Caco-2 (cell line): ENCODE results near the gene SPDYE4. TPM values are rescaled to one million over a fixed set of nuclear protein-coding genes. Genes with fewer than 3 reads are reported as not detected.

Source experiments
- BruUV-seq: library from RNA; stranded (reverse); fragments of 400-500 nt; replicated peaks from 2 replicates; lab custom pipeline; 2021; lab: Mats Ljungman, UMichigan
- CTCF ChIA-PET: fragments of 300-600 bp; sonication (Branson Sonifier 250); formaldehyde crosslinking; loops from one replicate; lab custom pipeline; 2022; ENCODE audit warnings: antibody characterized with exemption; lab: Charles Lee
- POLR2A ChIA-PET: fragments of 300-600 bp; sonication (Branson Sonifier 250); formaldehyde crosslinking; loops from one replicate; lab custom pipeline; 2022; ENCODE audit warnings: antibody characterized with exemption; lab: Charles Lee
- DNase-seq, 2 experiments: peaks; one replicate each; pipeline versions ENCODE4 v3.0.0 to v3.0.0-alpha.2; 2020 to 2022
- H3K27me3 ChIP-seq: replicated peaks from 2 replicates; pipeline ENCODE4 v1.6.0; 2011; ENCODE audit warnings: low read length; ENCODE audit not compliant: control insufficient read depth, insufficient read depth
- H3K36me3 ChIP-seq: 2 replicates; pipeline ENCODE4 v1.5.1; 2011; ENCODE audit warnings: low read length; ENCODE audit not compliant: control insufficient read depth, insufficient read depth
- H3K4me1 ChIP-seq: fragments of 250-450 bp; sonication (Bioruptor Pico); 2 replicates; pipeline ENCODE4 v1.5.1; 2020; ENCODE audit warnings: mild to moderate bottlenecking
- H3K4me3 ChIP-seq: 2 replicates; pipeline ENCODE4 v1.5.1; 2011; ENCODE audit warnings: low read depth, mild to moderate bottlenecking, control low read depth, low read length
- H3K9me3 ChIP-seq: fragments of 250-450 bp; sonication (Bioruptor Pico); 2 replicates; pipeline ENCODE4 v1.5.1; 2020; ENCODE audit warnings: mild to moderate bottlenecking, moderate library complexity
- H3K27ac Mint-ChIP-seq: one replicate; pipeline ENCODE4 v1.8.0; 2022; ENCODE audit warnings: mixed read lengths; ENCODE audit not compliant: unreplicated experiment
- H3K27me3 Mint-ChIP-seq: one replicate; pipeline ENCODE4 v1.8.0; 2022; ENCODE audit warnings: mixed read lengths; ENCODE audit not compliant: insufficient read depth, unreplicated experiment
- H3K36me3 Mint-ChIP-seq: one replicate; pipeline ENCODE4 v1.8.0; 2022; ENCODE audit warnings: mild to moderate bottlenecking, mixed read lengths; ENCODE audit not compliant: insufficient read depth, unreplicated experiment
- H3K4me1 Mint-ChIP-seq: one replicate; pipeline ENCODE4 v1.8.0; 2022; ENCODE audit warnings: low read depth, mixed read lengths; ENCODE audit not compliant: unreplicated experiment
- H3K4me3 Mint-ChIP-seq: one replicate; pipeline ENCODE4 v1.8.0; 2022; ENCODE audit warnings: mild to moderate bottlenecking, moderate library complexity, mixed read lengths; ENCODE audit not compliant: unreplicated experiment
- H3K9me3 Mint-ChIP-seq: one replicate; pipeline ENCODE4 v1.8.0; 2022; ENCODE audit warnings: mixed read lengths; ENCODE audit not compliant: unreplicated experiment
- CTCF ChIP-seq, 2 experiments: fragments of 200-600 bp in 1 of 2; IDR thresholded peaks; 1 replicate in 1 of 2; 2 replicates in 1 of 2; pipeline versions ENCODE4 v1.5.1 to v1.8.0; 2011 to 2022; ENCODE audit warnings: antibody characterized with exemption in 1 of 2, control low read depth in 1 of 2, inconsistent platforms in 1 of 2, low read depth in 1 of 2, low read length in 1 of 2, mild to moderate bottlenecking in 1 of 2, moderate library complexity in 1 of 2; ENCODE audit not compliant: insufficient read depth in 1 of 2, severe bottlenecking in 1 of 2, unreplicated experiment in 1 of 2
- intact Hi-C: fragments of 100-400 bp; cut with micrococcal nuclease; formaldehyde crosslinking; loops from one replicate; pipeline ENCODE4 v1.10.0; 2022; ENCODE audit not compliant: unreplicated experiment
- total RNA-seq: library from RNA; stranded (reverse); gene quantifications from 2 replicates; pipeline ENCODE4 v1.2.3, GENCODE V29; 2022

Gene SPDYE4
- total RNA-seq, 1 experiment from 2014 or later, result not detected

- TF ChIP-seq CTCF (IDR thresholded peaks at IDR 0.05; ENCODE audit: insufficient read depth in 1 of 2, low read depth in 1 of 2, low read length in 1 of 2, severe bottlenecking in 1 of 2, unreplicated experiment in 1 of 2), result no peak
- Mint-ChIP-seq H3K27ac (no peak overlapping the region), H3K36me3 (no peaks in the 10 kb centered on the region), H3K9me3 (peaks cover 8% of the 10 kb centered on the region), H3K4me1 (no peaks in the 10 kb centered on the region), H3K27me3 (no peaks in the 10 kb centered on the region), H3K4me3 (no peak overlapping the region)
- no peaks in the 10 kb centered on the region for H3K27me3 ChIP-seq
- H3K4me1 ChIP-seq, result no peaks in the 10 kb centered on the region
- no peak for DNase-seq
- H3K36me3 ChIP-seq, result no peaks in the 10 kb centered on the region
- BruUV-seq, result no TSS peak
- no peaks in the 10 kb centered on the region for H3K9me3 ChIP-seq
- intact Hi-C loops, result no loop called here
- CTCF ChIA-PET, result no interaction called here
- POLR2A ChIA-PET, result no interaction called here
- H3K4me3 ChIP-seq, result no peak overlapping the region
Measured at GRCh38 chr17:8709006-8709405, 49.3 kb downstream of the SPDYE4 start.

GRCh38 chr17:8708025-8708461, 50.3 kb downstream of the SPDYE4 start:
- H3K27me3 Mint-ChIP-seq, result no peaks in the 10 kb centered on the region
- no peak overlapping the region for H3K4me3 ChIP-seq
- intact Hi-C loops, result no loop called here
- H3K9me3 ChIP-seq, result no peaks in the 10 kb centered on the region
- no peaks in the 10 kb centered on the region for H3K4me1 ChIP-seq
- no peaks in the 10 kb centered on the region for H3K36me3 Mint-ChIP-seq
- ChIA-PET CTCF (no interaction called here), POLR2A (no interaction called here)
- no peaks in the 10 kb centered on the region for H3K36me3 ChIP-seq
- H3K4me1 Mint-ChIP-seq, result no peaks in the 10 kb centered on the region
- TF ChIP-seq CTCF (IDR thresholded peaks at IDR 0.05; ENCODE audit: insufficient read depth in 1 of 2, low read depth in 1 of 2, low read length in 1 of 2, severe bottlenecking in 1 of 2, unreplicated experiment in 1 of 2), result no peak
- no peak for DNase-seq
- no peak overlapping the region for H3K27ac Mint-ChIP-seq
- no peaks in the 10 kb centered on the region for H3K27me3 ChIP-seq
- H3K9me3 Mint-ChIP-seq, result peaks cover 8% of the 10 kb centered on the region
- H3K4me3 Mint-ChIP-seq, result no peak overlapping the region
- BruUV-seq, result no TSS peak

GRCh38 chr17:8707332-8708024, 50.9 kb downstream of the SPDYE4 start:
- H3K4me3 ChIP-seq, result no peak overlapping the region
- Mint-ChIP-seq H3K27me3 (no peaks in the 10 kb centered on the region), H3K36me3 (no peaks in the 10 kb centered on the region), H3K4me3 (no peak overlapping the region), H3K9me3 (peaks cover 8% of the 10 kb centered on the region), H3K4me1 (no peaks in the 10 kb centered on the region), H3K27ac (no peak overlapping the region)
- H3K9me3 ChIP-seq, result no peaks in the 10 kb centered on the region
- BruUV-seq, result no TSS peak
- CTCF ChIA-PET, result no interaction called here
- no peaks in the 10 kb centered on the region for H3K4me1 ChIP-seq
- POLR2A ChIA-PET, result no interaction called here
- no peaks in the 10 kb centered on the region for H3K27me3 ChIP-seq
- intact Hi-C loops, result no loop called here
- no peak for TF ChIP-seq CTCF (IDR thresholded peaks at IDR 0.05; ENCODE audit: insufficient read depth in 1 of 2, low read depth in 1 of 2, low read length in 1 of 2, severe bottlenecking in 1 of 2, unreplicated experiment in 1 of 2)
- H3K36me3 ChIP-seq, result no peaks in the 10 kb centered on the region
- DNase-seq, result no peak
